HUDEP-2 (cell line): Measurements from ENCODE around the gene GABPB1.

Source experiments
- DNase-seq, 76 experiments: peaks; one replicate each; lab custom pipeline; 2025; ENCODE audit not compliant: unreplicated experiment in 76 of 76; lab: John Stamatoyannopoulos, UW

GABPB1 gene

GRCh38 chr15:50287324-50288116 lies 67.5 kb downstream of the GABPB1 start:
- DNase-seq = no peak

DNA sequence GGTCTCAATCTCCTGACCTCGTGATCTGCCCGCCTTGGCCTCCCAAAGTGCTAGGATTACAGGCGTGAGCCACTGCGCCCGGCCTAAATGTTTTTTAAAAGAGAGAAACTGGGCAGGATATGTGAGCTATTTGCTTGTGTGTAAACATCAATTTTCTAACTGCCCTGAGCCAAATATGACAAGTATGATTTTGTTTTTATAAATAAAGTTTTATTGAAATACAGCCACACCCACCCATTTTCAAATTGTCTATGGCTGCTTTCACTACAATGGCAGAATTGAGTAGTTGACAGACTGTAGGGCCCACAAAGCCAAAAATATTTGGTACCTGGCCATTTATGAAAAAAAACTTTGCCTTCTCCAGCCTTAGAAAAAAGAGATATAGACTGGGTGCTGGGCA lies 73.6 kb downstream of the GABPB1 start:
- DNase-seq = no peak

DNA sequence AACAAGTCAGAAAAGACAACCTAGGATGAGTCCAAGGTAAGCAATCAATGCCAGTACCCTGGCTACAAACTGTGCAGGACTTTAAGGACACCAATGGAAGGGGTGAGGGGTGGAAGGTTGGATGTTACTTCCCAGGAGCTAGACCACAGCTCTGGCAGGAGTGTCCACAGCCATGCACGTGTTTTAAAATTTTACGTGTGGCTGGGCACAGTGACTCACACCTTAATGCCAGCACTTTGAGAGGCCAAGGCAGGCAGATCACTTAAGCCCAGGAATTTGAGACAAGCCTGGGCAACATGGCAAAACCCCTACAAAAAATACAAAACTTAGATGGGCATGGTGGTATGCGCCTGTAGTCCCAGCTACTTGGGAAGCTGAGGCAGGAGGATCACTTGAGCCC lies 74.7 kb downstream of the GABPB1 start:
- DNase-seq = no peak

GRCh38 chr15:50278496-50278895 lies 76.5 kb downstream of the GABPB1 start:
- DNase-seq = no peak

DNA sequence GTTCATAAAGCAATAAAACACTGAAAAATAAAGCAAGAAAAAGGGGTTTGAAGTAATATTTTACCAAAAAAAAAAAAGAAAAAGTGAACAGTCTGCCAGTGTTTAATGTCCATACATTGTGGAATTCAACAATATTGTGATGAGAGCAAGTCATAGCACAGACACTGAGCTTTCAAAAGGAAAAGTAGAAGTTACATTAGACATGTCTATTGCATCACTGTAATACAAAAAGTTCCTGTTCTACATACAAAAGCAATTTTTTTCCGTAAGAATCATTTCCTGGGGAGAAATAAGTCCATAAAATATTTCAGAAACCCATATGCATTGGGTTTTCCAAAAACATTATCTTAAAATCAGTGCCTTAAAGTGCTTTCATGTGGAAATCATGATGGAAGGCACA lies 77.6 kb downstream of the GABPB1 start:
- no peak for DNase-seq

GRCh38 chr15:50275908-50276307 lies 79.1 kb downstream of the GABPB1 start:
- DNase-seq = no peak

GRCh38 chr15:50275091-50275490 lies 79.9 kb downstream of the GABPB1 start:
- DNase-seq = no peak

DNA sequence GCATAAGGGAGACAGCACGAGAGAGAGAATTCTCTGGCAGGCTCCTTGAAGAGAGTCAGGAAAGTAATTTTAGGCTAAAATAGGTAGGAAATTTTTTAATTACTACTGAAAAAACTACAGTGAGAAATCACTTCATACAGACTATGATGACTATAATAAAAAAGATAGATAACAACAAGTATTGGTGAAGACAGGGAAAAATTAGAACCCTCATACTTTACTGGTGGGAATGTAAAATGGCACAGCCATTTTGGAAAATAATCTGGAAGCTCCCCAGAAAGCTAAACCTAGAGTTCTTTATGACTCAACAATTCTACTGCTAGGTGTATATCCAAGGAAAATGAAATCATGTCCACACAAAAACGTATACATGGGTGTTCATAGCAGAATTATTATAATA lies 87.4 kb downstream of the GABPB1 start:
- DNase-seq = no peak

- DNase-seq = no peak
Measured at GRCh38 chr15:50265620-50266019, 89.4 kb downstream of the GABPB1 start, which contains the start of gene HDC. HDC (minus strand) TSS chr15:50265726; CDS start chr15:50265623, 103 bp downstream.

DNA sequence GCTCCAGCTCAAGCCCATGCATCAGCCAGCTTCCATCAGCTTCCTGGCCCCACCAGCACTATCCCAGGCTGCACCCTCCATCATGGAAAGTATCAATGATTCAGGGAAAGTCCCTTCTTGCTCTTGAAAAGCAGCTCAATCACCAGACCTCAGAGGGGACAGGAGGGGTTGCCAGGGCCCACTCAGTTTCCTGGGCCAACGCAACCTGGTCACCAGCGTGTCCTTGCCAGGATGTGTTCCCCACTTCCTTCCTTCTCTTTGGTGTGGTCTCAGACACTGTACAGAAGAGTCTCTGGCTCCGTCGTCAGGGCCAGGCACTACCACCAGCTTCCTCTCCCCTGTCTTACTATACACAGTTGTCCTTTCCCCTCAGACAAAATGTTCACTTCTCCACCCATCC lies 92.5 kb downstream of the GABPB1 start:
- no peak for DNase-seq

- peak in 40 of 76 experiments; percentile 3 to 66 (median 28) for DNase-seq
Measured at GRCh38 chr15:50261981-50262380, 93.0 kb downstream of the GABPB1 start.

DNA sequence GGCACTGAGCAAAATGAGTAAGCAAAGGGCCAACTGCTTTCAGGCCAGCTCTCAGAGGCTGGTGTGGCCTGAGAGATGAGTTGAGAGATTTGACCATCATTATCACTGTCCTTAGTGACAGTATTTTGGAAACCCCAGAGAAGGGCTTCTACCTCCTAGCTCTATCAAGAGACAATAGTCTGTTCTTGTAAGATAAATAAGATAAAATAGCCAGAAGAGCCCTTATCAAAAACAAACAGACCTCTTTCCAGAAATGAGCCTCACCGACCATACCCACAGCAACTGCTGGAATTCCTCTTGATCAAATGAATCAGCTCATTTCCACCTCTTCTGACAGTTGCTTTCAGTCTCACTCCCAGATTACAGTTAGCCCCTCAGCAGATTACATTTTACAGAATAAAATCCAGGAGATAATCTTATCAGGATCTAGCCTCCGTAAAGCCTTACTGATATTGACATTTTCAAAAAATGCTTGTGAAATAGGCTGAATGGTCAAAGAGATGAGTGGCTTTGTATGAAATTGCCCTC lies 94.0 kb downstream of the GABPB1 start:
- peak in 65 of 76 experiments; percentile 12 to 95 (median 71) for DNase-seq

DNA sequence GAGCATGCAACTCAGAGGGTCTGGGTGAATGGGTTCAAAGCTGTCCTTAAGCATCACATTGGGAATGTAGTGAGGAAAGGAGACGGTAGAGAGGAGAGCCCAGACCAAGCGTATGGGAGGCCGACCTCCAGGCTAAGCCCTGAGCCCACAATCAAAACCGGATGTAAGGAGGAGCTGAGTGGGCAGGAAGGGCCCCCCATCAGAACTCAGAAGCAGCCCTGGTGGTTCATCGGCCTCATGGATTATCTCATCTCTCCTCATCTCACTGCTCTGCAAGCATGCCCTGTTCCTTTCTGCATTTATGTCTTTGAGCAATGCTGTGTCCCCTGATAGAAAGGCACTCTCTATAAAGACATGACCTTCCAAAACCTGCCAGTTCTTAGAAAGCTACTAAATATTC lies 95.7 kb downstream of the GABPB1 start:
- no peak for DNase-seq

- DNase-seq = no peak
Measured at GRCh38 chr15:50257924-50258323, 97.1 kb downstream of the GABPB1 start.

GRCh38 chr15:50257332-50257731 lies 97.7 kb downstream of the GABPB1 start:
- DNase-seq = no peak

DNA sequence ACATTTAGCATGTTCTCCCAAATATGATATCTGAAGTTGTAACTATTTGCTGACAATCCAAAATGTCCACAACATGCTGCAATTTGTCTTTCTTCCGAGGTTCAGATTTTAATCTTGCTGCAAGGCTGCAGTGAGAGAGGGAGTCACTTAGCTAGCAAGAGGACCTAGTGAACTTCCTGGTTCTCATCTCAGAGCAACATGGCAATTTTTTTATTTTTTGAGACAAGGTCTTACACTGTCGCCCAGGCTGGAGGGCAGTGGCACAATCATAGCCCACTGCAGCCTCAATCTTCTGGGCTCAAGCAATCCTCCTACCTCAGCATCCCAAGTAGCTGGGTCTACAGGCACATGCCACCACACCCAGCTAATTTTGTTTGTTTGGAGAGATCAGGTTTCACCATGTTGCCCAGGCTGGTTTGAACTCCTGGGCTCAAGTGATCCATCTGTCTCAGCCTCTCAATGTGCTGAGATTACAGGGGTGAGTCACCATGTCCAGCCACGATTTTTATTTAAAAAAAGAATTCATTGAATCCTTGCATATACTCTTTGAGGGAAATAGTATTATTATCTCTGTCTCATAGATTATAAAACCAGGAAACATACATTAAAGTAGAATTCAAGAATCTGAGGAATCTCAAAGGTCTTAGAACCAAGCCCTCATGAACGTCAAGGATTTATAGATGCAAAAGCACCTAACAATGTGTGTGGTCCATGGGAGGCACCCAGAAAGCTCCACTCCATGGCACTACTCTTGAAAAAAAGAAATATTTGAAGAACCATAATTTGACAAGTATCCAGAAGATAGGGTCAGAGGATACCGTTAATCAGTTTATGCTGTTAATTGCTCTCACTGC lies 98.6 kb downstream of the GABPB1 start:
- DNase-seq = peak in 1 of 76 experiments; percentile 11

DNA sequence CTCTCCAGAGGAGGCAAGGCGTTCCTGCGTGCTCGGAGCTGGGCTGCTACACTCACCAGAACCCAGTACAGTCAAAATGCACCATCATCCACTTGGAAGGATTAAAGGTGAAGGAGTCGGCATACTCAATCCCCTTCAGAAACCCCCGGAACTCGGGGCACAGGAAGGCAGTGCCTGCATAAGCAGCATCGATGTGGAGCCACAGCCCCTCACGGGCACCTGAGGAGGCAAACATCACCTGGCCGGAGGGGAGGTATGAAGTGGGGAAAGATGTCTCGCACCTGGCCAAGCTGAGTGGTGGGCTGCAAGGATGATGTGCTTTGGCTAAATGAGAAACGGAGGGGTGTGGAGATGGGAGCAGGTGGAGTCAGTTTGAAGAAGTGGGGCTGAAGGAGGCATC lies 102.4 kb downstream of the GABPB1 start:
- DNase-seq = no peak

- no peak for DNase-seq
Measured at GRCh38 chr15:50251638-50252182, 103.3 kb downstream of the GABPB1 start.

GRCh38 chr15:50250760-50251394 lies 104.1 kb downstream of the GABPB1 start:
- DNase-seq = no peak

DNA sequence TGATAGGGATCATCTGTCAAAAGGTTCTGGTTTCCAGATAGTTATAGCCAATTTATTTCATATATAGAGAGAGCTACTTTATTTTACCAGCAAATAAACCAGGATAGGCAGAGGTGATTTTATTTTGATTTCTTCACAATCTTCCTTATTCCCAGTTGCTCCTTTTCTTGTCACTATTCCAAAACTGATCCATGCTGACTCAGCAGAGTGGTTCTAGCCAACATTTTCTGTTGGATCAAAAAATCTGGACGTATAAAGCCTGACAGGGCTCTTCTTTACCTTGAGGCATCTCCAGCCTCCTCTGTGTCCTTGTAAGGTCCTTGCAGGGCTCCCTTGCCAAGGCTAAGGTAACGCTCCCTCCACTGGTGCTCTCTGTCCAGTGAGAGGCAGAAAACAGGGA lies 105.3 kb downstream of the GABPB1 start:
- DNase-seq = no peak
